OCI-LY1 (cell line): ENCODE data around the gene ZNF497.

Experiments used
- EZH2 ChIP-seq: fragments of 200-600 bp; sonication (generic), shearing (Covaris generic); IDR thresholded peaks from 2 replicates; pipeline ENCODE4 v1.8.0; 2017; ENCODE audit warnings: borderline replicate concordance, mixed run types, mild to moderate bottlenecking, antibody characterized with exemption, low read length, moderate library complexity, mixed read lengths
- TF ChIP-seq, protein P1 (sequence below): fragments of 200-600 bp; sonication (generic), shearing (Covaris generic); IDR thresholded peaks from 2 replicates; pipeline ENCODE4 v1.5.1; 2017; ENCODE audit warnings: mild to moderate bottlenecking, antibody characterized with exemption, low read length, moderate library complexity, mixed read lengths

DNA sequence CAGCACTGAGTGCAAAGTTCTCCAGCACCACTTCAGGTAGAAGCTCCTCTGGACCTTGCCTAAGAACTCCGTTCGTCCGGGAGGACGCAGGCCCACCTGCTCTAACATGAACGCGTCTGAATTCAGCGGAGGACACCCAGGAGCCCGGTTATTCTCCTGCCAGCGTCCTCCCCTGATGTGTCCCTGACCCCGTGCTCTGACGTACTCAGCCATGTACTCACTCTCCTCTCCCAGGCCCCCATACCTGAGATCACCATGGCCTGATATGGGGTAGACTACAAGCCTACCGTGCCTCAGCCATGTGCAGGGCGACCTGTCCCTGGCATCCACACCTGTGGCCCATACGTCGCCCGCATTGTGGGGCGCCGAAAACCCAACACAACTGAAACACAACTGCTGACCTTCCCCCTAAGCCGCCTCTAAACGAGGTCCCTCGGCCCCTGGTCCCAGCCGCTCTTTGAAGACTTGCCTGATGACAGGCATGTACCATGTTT lies 45.2 kb upstream of the ZNF497 start:
- TF ChIP-seq EZH2, result no peak
- TF ChIP-seq, protein P1, sequence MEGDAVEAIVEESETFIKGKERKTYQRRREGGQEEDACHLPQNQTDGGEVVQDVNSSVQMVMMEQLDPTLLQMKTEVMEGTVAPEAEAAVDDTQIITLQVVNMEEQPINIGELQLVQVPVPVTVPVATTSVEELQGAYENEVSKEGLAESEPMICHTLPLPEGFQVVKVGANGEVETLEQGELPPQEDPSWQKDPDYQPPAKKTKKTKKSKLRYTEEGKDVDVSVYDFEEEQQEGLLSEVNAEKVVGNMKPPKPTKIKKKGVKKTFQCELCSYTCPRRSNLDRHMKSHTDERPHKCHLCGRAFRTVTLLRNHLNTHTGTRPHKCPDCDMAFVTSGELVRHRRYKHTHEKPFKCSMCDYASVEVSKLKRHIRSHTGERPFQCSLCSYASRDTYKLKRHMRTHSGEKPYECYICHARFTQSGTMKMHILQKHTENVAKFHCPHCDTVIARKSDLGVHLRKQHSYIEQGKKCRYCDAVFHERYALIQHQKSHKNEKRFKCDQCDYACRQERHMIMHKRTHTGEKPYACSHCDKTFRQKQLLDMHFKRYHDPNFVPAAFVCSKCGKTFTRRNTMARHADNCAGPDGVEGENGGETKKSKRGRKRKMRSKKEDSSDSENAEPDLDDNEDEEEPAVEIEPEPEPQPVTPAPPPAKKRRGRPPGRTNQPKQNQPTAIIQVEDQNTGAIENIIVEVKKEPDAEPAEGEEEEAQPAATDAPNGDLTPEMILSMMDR, result no peak
